HFF-Myc (cell line): ENCODE results near the gene PPP3R1.

Source experiments
- DNase-seq: peaks from one replicate; pipeline ENCODE4 v3.0.0-alpha.2; 2011; ENCODE audit warnings: low read depth; ENCODE audit errors: extremely low read depth
- H3K4me3 ChIP-seq: replicated peaks from 2 replicates; pipeline ENCODE4 v1.5.1; 2011; ENCODE audit warnings: low read depth, mild to moderate bottlenecking, control low read depth, low read length
- TF ChIP-seq, protein P1 (sequence below): IDR thresholded peaks from 2 replicates; pipeline ENCODE4 v1.5.1; 2012; ENCODE audit warnings: mild to moderate bottlenecking, low read depth, low read length, control low read depth; ENCODE audit errors: missing control alignments

PPP3R1 gene

DNA sequence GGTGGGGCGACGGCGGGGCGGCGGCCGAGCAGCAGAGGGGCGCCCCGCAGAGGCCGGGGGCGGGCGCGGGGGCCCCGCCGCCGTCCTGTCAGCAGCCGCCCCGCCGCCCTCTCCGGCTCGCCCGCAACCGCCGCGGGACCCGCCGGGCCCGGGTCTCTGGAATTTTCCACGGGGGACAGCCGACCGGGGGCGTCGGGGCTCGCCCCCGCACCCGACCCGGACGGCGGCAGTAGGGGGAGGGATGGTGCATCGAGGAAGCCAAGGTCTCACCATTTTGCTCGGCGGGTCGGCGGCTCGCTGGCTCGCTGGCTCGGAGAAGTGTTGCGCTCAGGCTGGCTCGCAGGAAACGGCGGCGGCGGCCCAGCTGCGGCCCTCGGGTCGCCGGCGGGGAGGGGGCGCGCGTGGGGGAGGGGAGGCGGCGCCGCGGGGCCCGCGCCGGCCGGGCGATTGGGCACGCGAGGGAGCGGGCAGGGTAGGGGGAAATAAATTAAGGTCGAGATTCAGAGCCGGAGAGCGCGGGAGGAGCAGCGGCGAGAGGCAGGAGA lies 405 bp downstream of the PPP3R1 start:
- TF ChIP-seq, protein P1, sequence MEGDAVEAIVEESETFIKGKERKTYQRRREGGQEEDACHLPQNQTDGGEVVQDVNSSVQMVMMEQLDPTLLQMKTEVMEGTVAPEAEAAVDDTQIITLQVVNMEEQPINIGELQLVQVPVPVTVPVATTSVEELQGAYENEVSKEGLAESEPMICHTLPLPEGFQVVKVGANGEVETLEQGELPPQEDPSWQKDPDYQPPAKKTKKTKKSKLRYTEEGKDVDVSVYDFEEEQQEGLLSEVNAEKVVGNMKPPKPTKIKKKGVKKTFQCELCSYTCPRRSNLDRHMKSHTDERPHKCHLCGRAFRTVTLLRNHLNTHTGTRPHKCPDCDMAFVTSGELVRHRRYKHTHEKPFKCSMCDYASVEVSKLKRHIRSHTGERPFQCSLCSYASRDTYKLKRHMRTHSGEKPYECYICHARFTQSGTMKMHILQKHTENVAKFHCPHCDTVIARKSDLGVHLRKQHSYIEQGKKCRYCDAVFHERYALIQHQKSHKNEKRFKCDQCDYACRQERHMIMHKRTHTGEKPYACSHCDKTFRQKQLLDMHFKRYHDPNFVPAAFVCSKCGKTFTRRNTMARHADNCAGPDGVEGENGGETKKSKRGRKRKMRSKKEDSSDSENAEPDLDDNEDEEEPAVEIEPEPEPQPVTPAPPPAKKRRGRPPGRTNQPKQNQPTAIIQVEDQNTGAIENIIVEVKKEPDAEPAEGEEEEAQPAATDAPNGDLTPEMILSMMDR: no peak
- no peak for DNase-seq
- peak overlapping the region; percentile 93 for H3K4me3 ChIP-seq

DNA sequence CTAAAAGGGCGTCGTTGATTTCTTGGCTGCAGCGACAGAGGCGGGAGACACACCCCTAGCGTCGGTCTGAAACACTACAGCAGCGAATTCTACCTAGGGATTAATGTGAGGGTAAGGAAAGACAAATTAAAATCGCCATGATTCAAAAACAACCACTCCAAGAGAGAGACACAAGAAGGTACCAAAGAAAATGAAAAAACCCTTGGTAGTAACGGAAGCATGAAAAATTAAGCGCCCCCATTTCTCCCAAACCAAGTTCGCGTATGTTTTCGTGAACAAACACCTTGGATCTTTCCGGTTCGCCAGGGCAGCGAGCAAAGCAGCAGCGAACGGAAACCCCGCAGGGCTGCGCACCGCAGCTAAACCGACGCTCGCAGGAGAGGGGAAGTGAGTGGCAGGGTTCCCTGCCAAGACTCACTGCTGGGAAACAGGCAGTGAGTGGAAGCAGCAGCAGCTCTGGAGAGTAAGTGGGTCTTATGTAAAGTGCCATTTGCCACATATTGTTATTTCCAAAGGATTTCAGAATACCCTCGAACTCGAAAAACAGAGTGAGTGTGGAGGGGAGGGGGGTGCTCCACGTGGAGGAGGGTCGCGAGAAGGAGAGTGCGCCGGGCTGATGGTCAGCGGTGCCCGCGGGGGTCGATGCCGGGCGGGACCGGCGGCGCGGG lies 1.0 kb downstream of the PPP3R1 start:
- TF ChIP-seq, protein P1: peak; percentile 61
- H3K4me3 ChIP-seq: peak overlapping the region; percentile 93
- DNase-seq: peak; percentile 41

DNA sequence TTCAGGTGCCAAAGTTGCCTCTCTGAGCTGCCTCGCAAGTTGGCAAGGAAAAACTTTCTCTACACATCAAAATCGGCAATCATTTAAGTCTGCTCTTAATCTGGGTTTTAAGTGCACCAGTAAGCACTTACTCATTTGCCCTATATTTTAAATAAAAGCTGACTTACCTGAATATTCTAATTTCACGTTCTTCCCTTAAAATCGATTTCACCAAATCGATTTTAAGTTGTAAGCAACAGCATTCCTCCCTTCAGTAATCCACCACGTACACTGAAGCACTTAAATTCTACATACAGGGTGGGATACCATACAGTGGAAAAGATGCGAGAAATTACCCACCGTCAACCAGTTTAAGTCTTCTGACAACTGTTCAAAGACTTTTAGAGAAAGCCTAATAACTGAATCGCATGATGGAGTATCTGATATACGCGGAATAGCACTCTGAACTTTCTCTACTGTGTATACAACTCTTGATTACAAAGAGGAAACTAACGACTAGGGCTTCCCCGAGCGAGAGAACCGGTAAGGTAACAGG lies 1.6 kb downstream of the PPP3R1 start:
- no peak for DNase-seq
- TF ChIP-seq, protein P1: no peak
- H3K4me3 ChIP-seq: peak overlapping the region; percentile 93

DNA sequence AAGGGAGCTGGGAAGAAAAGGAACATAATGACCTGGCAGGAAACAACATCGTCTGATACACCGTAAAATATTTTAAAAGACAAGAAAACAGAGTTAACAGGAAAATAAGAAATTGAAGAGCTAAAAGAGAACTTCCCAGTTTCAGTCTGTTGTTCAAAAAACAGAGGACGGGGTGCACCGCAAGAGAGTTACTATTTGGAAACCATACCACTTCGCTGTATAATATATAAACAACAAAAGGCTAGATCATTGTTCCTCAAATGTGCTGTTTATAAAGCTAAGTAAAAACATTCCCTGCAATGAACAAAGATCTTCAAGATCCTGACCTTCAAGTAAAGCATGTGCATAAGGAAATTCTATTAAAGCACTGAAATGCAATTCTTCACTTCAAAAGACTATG lies 2.1 kb downstream of the PPP3R1 start:
- peak overlapping the region; percentile 93 for H3K4me3 ChIP-seq
- DNase-seq: no peak
- TF ChIP-seq, protein P1: no peak

DNA sequence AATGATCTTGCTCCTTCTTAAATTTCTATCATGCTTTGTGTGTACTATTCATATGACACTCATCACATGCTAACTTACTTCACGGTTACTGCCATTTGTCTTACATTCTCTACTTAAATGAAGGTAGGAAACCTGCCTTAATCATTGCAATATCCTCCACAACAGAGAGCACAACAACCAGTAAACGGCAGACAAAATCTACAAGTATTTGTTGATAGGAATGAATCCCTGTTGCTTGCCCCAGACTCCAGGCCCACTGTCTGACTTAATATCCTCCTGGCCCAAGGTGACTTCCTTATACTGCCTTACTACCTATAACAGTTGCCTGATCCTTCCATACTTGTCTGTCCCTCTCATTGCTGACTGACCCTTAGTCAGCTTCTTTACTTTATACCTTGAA lies 3.5 kb downstream of the PPP3R1 start:
- no peak for DNase-seq
- H3K4me3 ChIP-seq: no peak overlapping the region
- TF ChIP-seq, protein P1: no peak

DNA sequence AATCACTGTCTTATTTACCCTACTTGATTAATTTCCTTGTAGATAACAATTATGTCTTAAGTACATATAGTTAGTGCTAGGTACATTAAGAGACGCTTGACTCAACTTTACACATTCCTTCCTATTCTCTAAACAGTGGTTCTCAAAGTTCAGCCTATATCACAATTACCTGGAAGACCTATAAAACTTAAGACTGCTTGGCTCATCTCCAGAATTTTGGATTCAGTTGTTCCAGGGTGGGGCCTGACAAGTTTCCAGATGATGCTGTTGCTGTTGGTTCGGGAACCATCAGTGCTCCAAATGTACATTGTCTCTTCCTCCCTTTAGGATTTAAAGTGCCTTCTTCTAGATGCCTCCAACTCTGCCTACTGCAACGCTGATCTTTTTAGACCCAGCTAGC lies 4.0 kb downstream of the PPP3R1 start:
- no peak overlapping the region for H3K4me3 ChIP-seq
- TF ChIP-seq, protein P1: no peak
- DNase-seq: no peak
